GM12878 (cell line): ENCODE results near the gene RHOBTB1. TPM values are rescaled to one million over a fixed set of nuclear protein-coding genes. Genes with fewer than 3 reads are reported as not detected.

Experiments used
- CUX1 ChIP-seq: IDR thresholded peaks from 2 replicates; pipeline ENCODE4 v1.6.1; 2012; ENCODE audit warnings: improper control_type of control experiment, low read depth, low read length; ENCODE audit not compliant: insufficient replicate concordance
- GATAD2B ChIP-seq: fragments of 450-650 bp; conservative IDR thresholded peaks from 2 replicates; pipeline ENCODE4 v1.6.1; 2017; ENCODE audit warnings: low read depth, mild to moderate bottlenecking, moderate library complexity
- PRDM15 ChIP-seq: fragments of 450-650 bp; formaldehyde crosslinking; IDR thresholded peaks from 2 replicates; pipeline ENCODE4 v1.4.0; 2020; ENCODE audit warnings: mild to moderate bottlenecking, moderate library complexity
- RAD21 ChIP-seq: IDR thresholded peaks from 2 replicates; pipeline ENCODE4 v1.6.1; 2011; ENCODE audit warnings: mild to moderate bottlenecking, low read depth, low read length, moderate library complexity; ENCODE audit not compliant: insufficient read depth
- RBBP5 ChIP-seq: fragments of 200-600 bp; sonication (generic); conservative IDR thresholded peaks from 2 replicates; pipeline ENCODE4 v1.6.1; 2016
- SKIL ChIP-seq: fragments of 450-650 bp; IDR thresholded peaks from 2 replicates; pipeline ENCODE4 v1.6.1; 2017; ENCODE audit warnings: mild to moderate bottlenecking, low read depth, inconsistent platforms; ENCODE audit not compliant: poor library complexity, severe bottlenecking
- ZNF207 ChIP-seq: fragments of 450-650 bp; IDR thresholded peaks from 2 replicates; pipeline ENCODE4 v1.6.1; 2014; ENCODE audit warnings: antibody characterized with exemption, mild to moderate bottlenecking, borderline replicate concordance
- polyA plus RNA-seq, 11 experiments: library from polyadenylated mRNA; depleted of rRNA in 4 of 11; unstranded in 6 of 11; stranded (reverse) in 5 of 11; fragments of >200 nt; fragmentation: Nextera tagmentation in 4 of 11; fragmentation: Illumina TruSeq in 1 of 11; extraction: Ambion mirVana in 4 of 11; extraction: Trizol in 1 of 11; gene quantifications; 1 replicate in 1 of 11; 2 replicates in 10 of 11; pipeline versions ENCODE4 v1.2.1 to v1.2.3, GENCODE V29; 2011 to 2016; ENCODE audit warnings: inconsistent platforms in 2 of 11, missing spikeins in 2 of 11, low read depth in 1 of 11
- total RNA-seq, 4 experiments: library from RNA; depleted of rRNA in 3 of 4; stranded (reverse); fragments of >200 nt in 3 of 4; fragmentation: Illumina TruSeq in 1 of 4; extraction: Trizol in 1 of 4; gene quantifications; 2 replicates each; pipeline versions ENCODE4 v1.2.1 to v1.2.3, GENCODE V29; 2013 to 2021
- TF ChIP-seq, protein P1 (sequence below): IDR thresholded peaks from 2 replicates; pipeline ENCODE4 v1.6.1; 2011; ENCODE audit warnings: low read depth, mild to moderate bottlenecking, low read length, moderate library complexity, borderline replicate concordance; ENCODE audit errors: extremely low read depth

The RHOBTB1 gene
- total and polyA plus RNA-seq, 10 of the 15 experiments (the other 5 are each of a cell fraction or from before 2014, with no cell fraction given), result not detected

DNA sequence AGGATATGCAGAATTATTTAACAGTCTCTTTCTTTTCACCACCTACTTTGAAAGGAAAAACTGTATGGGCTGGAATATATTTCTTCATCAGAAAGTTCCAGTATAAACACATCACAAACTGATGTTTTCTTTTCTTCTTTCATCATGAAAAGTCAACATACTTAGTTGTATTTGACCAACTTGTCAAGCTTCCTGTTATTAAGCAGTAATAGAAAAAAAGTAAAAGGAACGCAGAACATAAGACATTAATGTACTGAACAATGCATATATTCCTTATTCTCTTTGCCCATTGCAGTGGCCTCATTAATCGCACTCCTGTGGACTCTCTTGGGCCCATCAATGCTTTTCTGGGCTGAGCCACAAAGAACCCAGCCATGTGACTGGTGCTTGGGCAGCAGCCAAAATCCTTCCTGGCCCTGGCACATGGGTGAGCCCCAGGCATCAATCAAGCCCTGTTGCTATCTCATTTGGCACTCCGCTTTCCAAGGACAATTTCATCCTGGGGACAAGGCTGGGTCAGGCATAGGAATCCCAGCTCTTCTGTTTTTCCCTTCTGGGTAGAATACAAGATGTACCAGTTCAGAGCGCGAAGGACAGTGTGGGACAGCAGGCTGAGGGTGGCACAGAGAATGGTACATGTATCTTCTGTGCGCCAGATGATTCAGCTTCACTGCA lies 42.3 kb downstream of the RHOBTB1 start (continued):
- no peak for TF ChIP-seq GATAD2B
- no peak for TF ChIP-seq RBBP5
- TF ChIP-seq SKIL, result no peak
- TF ChIP-seq PRDM15 (CRISPR knock-in tag), result no peak
- TF ChIP-seq ZNF207, result no peak
- TF ChIP-seq, protein P1, sequence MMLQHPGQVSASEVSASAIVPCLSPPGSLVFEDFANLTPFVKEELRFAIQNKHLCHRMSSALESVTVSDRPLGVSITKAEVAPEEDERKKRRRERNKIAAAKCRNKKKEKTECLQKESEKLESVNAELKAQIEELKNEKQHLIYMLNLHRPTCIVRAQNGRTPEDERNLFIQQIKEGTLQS, result no peak
- no peak for TF ChIP-seq CUX1
- TF ChIP-seq RAD21, result no peak
- TF ChIP-seq, all 136 proteins: peak for 0
